Upper lobe of right lung (tissue), 1 donor: ENCODE measurements around the gene EXOC6. TPM values are rescaled to one million over a fixed set of nuclear protein-coding genes. Genes with fewer than 3 reads are reported as not detected.

Experiments
- ATAC-seq: fragments of 200-7000 bp; cut with Tn5 transposase; one replicate; pipeline ENCODE4 v1.9.1; 2020; ENCODE audit warnings: mild to moderate bottlenecking, moderate library complexity
- DNase-seq: peaks from one replicate; pipeline ENCODE4 v3.0.0-alpha.2; 2020
- H3K27ac ChIP-seq: fragments of 200-600 bp; one replicate; pipeline ENCODE4 v1.8.0; 2022
- H3K27me3 ChIP-seq: fragments of 200-600 bp; one replicate; pipeline ENCODE4 v1.8.0; 2022; ENCODE audit warnings: mild to moderate bottlenecking
- H3K36me3 ChIP-seq: fragments of 200-600 bp; one replicate; pipeline ENCODE4 v1.8.0; 2022
- H3K4me1 ChIP-seq: fragments of 200-600 bp; one replicate; pipeline ENCODE4 v1.8.0; 2022
- H3K4me3 ChIP-seq: fragments of 200-600 bp; one replicate; pipeline ENCODE4 v1.8.0; 2022; ENCODE audit warnings: mild to moderate bottlenecking
- H3K9me3 ChIP-seq: fragments of 200-600 bp; one replicate; pipeline ENCODE4 v1.8.0; 2022
- CTCF ChIP-seq: fragments of 200-600 bp; IDR thresholded peaks from one replicate; pipeline ENCODE4 v1.8.0; 2022; ENCODE audit warnings: antibody characterized with exemption
- intact Hi-C: fragments of 100-400 bp; cut with DNase I; formaldehyde crosslinking; loops from one replicate; pipeline ENCODE4 v1.11.0; 2022
- total RNA-seq: library from RNA; stranded (reverse); fragmentation: NEBNext Ultra II Directional; extraction: Animal tissue kit (Norgen Biotek cat#: 25700); gene quantifications from one replicate; pipeline ENCODE4 v1.2.1, GENCODE V29; 2021
- donor health status: DM: no; HTN: yes; CAD: no; lungs with severe emphysema.

Gene EXOC6
- total RNA-seq, 1 donor from 2014 or later: 24.9 TPM

GRCh38 chr10:93073539-93074146 lies 225.3 kb downstream of the EXOC6 start, which contains the start of gene CYP26A1:
Gene CYP26A1 (plus strand): TSS chr10:93073893. CDS start chr10:93073935, 42 bp downstream.
- no peak for DNase-seq

DNA sequence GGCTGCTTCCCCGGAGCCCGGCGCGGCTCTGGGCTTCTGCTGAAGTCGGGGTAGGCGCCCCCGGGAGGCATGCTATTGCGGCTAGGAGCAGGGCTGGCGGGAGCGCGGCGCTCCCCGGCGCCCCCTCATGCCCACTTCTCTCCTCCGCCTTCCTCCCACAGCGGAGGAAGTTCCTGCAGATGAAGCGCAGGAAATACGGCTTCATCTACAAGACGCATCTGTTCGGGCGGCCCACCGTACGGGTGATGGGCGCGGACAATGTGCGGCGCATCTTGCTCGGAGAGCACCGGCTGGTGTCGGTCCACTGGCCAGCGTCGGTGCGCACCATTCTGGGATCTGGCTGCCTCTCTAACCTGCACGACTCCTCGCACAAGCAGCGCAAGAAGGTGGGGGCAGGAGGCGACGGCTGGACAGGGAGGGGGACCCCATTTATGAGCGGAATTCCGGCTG lies 225.9 kb downstream of the EXOC6 start:
- Histone ChIP-seq H3K4me1 (peaks cover 33% of the 10 kb centered on the region), H3K4me3 (peak overlapping the region; percentile 29), H3K36me3 (no peaks in the 10 kb centered on the region), H3K27me3 (peaks cover 63% of the 10 kb centered on the region), H3K27ac (no peak overlapping the region), H3K9me3 (no peaks in the 10 kb centered on the region)
- ATAC-seq (no peak), DNase-seq (no peak)
- no peak for TF ChIP-seq CTCF
- intact Hi-C loops: loop anchor here (10.0 kb wide), 1 partner anchor 221 kb away; no protein-coding TSS in a partner anchor

More at GRCh38 chr10:93073539-93074146, 225.3 kb downstream of the EXOC6 start, which contains the start of gene CYP26A1:
- no peak for ATAC-seq
- Histone ChIP-seq H3K4me3 (peak within 1 kb of the TSS; percentile 29), H3K9me3 (no peaks in the 10 kb centered on the region), H3K4me1 (peaks cover 34% of the 10 kb centered on the region), H3K27me3 (peaks cover 64% of the 10 kb centered on the region), H3K27ac (no peak within 1 kb of the TSS), H3K36me3 (no peaks in the 10 kb centered on the region)
- intact Hi-C loops: loop anchor here (10.0 kb wide), 1 partner anchor 221 kb away; no protein-coding TSS in a partner anchor
- TF ChIP-seq CTCF: no peak

DNA sequence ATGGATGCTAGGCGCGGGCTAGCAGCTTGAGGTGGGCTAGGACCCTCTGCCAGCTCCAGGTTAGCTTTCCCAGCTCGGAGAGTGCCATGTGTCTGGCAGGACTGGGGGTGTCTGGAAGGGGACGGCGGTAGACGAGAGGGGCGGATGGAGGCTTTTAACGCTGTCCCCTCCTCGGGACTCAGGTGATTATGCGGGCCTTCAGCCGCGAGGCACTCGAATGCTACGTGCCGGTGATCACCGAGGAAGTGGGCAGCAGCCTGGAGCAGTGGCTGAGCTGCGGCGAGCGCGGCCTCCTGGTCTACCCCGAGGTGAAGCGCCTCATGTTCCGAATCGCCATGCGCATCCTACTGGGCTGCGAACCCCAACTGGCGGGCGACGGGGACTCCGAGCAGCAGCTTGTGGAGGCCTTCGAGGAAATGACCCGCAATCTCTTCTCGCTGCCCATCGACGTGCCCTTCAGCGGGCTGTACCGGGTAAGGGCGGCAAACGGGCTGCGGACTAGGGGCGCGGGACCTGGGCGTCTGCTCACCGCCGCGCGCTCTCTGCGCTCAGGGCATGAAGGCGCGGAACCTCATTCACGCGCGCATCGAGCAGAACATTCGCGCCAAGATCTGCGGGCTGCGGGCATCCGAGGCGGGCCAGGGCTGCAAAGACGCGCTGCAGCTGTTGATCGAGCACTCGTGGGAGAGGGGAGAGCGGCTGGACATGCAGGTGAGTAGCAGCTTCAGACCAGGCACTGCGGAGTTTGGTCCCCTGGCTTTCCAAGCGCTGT lies 226.5 kb downstream of the EXOC6 start:
- intact Hi-C loops: loop anchor here (10.0 kb wide), 1 partner anchor 220 kb away; no protein-coding TSS in a partner anchor
- H3K4me3 ChIP-seq: no peak overlapping the region
- H3K27me3 ChIP-seq: peaks cover 63% of the 10 kb centered on the region
- DNase-seq (no peak), ATAC-seq (no peak)
- peaks cover 33% of the 10 kb centered on the region for H3K4me1 ChIP-seq
- TF ChIP-seq CTCF: no peak
- no peak overlapping the region for H3K27ac ChIP-seq
- H3K36me3 ChIP-seq: no peaks in the 10 kb centered on the region
- H3K9me3 ChIP-seq: no peaks in the 10 kb centered on the region

GRCh38 chr10:93075369-93076221 lies 227.3 kb downstream of the EXOC6 start:
- no peak for TF ChIP-seq CTCF
- H3K9me3 ChIP-seq: no peaks in the 10 kb centered on the region
- intact Hi-C loops: loop anchor here (10.0 kb wide), 1 partner anchor 219 kb away; no protein-coding TSS in a partner anchor
- DNase-seq (no peak), ATAC-seq (no peak)
- no peak overlapping the region for H3K4me3 ChIP-seq
- peaks cover 39% of the 10 kb centered on the region for H3K4me1 ChIP-seq
- no peak overlapping the region for H3K27ac ChIP-seq
- peaks cover 63% of the 10 kb centered on the region for H3K27me3 ChIP-seq
- H3K36me3 ChIP-seq: no peaks in the 10 kb centered on the region

DNA sequence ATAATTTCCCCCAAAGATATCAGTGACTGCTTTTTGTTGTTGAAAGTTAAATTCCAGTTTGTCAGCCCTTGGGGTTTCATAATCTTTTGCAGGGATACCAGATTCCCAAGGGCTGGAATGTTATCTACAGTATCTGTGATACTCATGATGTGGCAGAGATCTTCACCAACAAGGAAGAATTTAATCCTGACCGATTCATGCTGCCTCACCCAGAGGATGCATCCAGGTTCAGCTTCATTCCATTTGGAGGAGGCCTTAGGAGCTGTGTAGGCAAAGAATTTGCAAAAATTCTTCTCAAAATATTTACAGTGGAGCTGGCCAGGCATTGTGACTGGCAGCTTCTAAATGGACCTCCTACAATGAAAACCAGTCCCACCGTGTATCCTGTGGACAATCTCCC lies 228.6 kb downstream of the EXOC6 start:
- ATAC-seq: no peak
- no peak for TF ChIP-seq CTCF
- no peaks in the 10 kb centered on the region for H3K9me3 ChIP-seq
- intact Hi-C loops: loop anchor here (10.0 kb wide), 1 partner anchor 218 kb away; no protein-coding TSS in a partner anchor
- no peak for DNase-seq
- no peak overlapping the region for H3K4me3 ChIP-seq
- H3K27ac ChIP-seq: no peak overlapping the region
- H3K36me3 ChIP-seq: no peaks in the 10 kb centered on the region
- peaks cover 61% of the 10 kb centered on the region for H3K27me3 ChIP-seq
- H3K4me1 ChIP-seq: peaks cover 36% of the 10 kb centered on the region
